GM12878 (cell line): ENCODE results near the gene RGS16. TPM values are rescaled to one million over a fixed set of nuclear protein-coding genes. Genes with fewer than 3 reads are reported as not detected.

ENCODE experiments used
- ASH2L ChIP-seq: fragments of 300-600, 200-600 bp; sonication (generic); IDR thresholded peaks from 2 replicates; pipeline ENCODE4 v1.6.1; 2017; ENCODE audit warnings: low read depth, mild to moderate bottlenecking, borderline replicate concordance
- CBX5 ChIP-seq: sonication (generic); IDR thresholded peaks from 2 replicates; pipeline ENCODE4 v1.6.1; 2016; ENCODE audit warnings: low read depth, moderate library complexity, mild to moderate bottlenecking, inconsistent platforms
- FOXM1 ChIP-seq: IDR thresholded peaks from 2 replicates; pipeline ENCODE4 v1.6.1; 2012; ENCODE audit warnings: low read depth, mild to moderate bottlenecking, inconsistent platforms, low read length, moderate library complexity
- IKZF1 ChIP-seq: fragments of 450-650 bp; conservative IDR thresholded peaks from 2 replicates; pipeline ENCODE4 v1.6.1; 2017; ENCODE audit warnings: antibody characterized with exemption, mild to moderate bottlenecking
- IKZF2 ChIP-seq, 2 experiments: fragments of 450-650 bp; IDR thresholded peaks; 2 replicates each; pipeline ENCODE4 v1.6.1; 2017; ENCODE audit warnings: mild to moderate bottlenecking in 2 of 2, moderate library complexity in 2 of 2
- IRF4 ChIP-seq: IDR thresholded peaks from 2 replicates; pipeline ENCODE4 v1.6.1; 2011; ENCODE audit warnings: low read depth, low read length
- JUND ChIP-seq: IDR thresholded peaks from 2 replicates; pipeline ENCODE4 v1.6.1; 2012; ENCODE audit warnings: low read depth, mild to moderate bottlenecking, low read length, improper control_type of control experiment, moderate library complexity
- KDM1A ChIP-seq: fragments of 200-600 bp; sonication (generic); IDR thresholded peaks from 2 replicates; pipeline ENCODE4 v1.6.1; 2016; ENCODE audit warnings: borderline replicate concordance
- KLF5 ChIP-seq: fragments of 450-650 bp; IDR thresholded peaks from 2 replicates; pipeline ENCODE4 v1.6.1; 2014; ENCODE audit warnings: mild to moderate bottlenecking; ENCODE audit not compliant: partially characterized antibody
- NR2F1 ChIP-seq: fragments of 450-650 bp; conservative IDR thresholded peaks from 2 replicates; pipeline ENCODE4 v1.6.1; 2017; ENCODE audit warnings: mild to moderate bottlenecking
- NRF1 ChIP-seq: conservative IDR thresholded peaks from 2 replicates; pipeline ENCODE4 v1.6.1; 2011; ENCODE audit warnings: mild to moderate bottlenecking, low read depth, low read length, improper control_type of control experiment
- PAX5 ChIP-seq: IDR thresholded peaks from 2 replicates; pipeline ENCODE4 v1.6.1; 2011; ENCODE audit warnings: low read depth, low read length, borderline replicate concordance
- RAD51 ChIP-seq: fragments of 450-650 bp; IDR thresholded peaks from 2 replicates; pipeline ENCODE4 v1.6.1; 2016; ENCODE audit warnings: moderate library complexity, mild to moderate bottlenecking, inconsistent platforms
- RELA ChIP-seq: fragments of 450-650 bp; IDR thresholded peaks from 2 replicates; pipeline ENCODE4 v1.8.0; 2014; ENCODE audit warnings: borderline replicate concordance; ENCODE audit not compliant: partially characterized antibody
- RUNX3 ChIP-seq: IDR thresholded peaks from 2 replicates; pipeline ENCODE4 v1.6.1; 2012; ENCODE audit warnings: low read length, inconsistent platforms
- ZNF24 ChIP-seq: fragments of 450-650 bp; IDR thresholded peaks from 2 replicates; pipeline ENCODE4 v1.6.1; 2017; ENCODE audit warnings: antibody characterized with exemption, mild to moderate bottlenecking
- polyA plus RNA-seq, 11 experiments: library from polyadenylated mRNA; depleted of rRNA in 4 of 11; unstranded in 6 of 11; stranded (reverse) in 5 of 11; fragments of >200 nt; fragmentation: Nextera tagmentation in 4 of 11; fragmentation: Illumina TruSeq in 1 of 11; extraction: Ambion mirVana in 4 of 11; extraction: Trizol in 1 of 11; gene quantifications; 1 replicate in 1 of 11; 2 replicates in 10 of 11; pipeline versions ENCODE4 v1.2.1 to v1.2.3, GENCODE V29; 2011 to 2016; ENCODE audit warnings: inconsistent platforms in 2 of 11, missing spikeins in 2 of 11, low read depth in 1 of 11
- total RNA-seq, 4 experiments: library from RNA; depleted of rRNA in 3 of 4; stranded (reverse); fragments of >200 nt in 3 of 4; fragmentation: Illumina TruSeq in 1 of 4; extraction: Trizol in 1 of 4; gene quantifications; 2 replicates each; pipeline versions ENCODE4 v1.2.1 to v1.2.3, GENCODE V29; 2013 to 2021
- TF ChIP-seq, protein P1 (sequence below): fragments of 450-650 bp; IDR thresholded peaks from 2 replicates; pipeline ENCODE4 v1.6.1; 2018; ENCODE audit warnings: mild to moderate bottlenecking, low read depth, moderate library complexity; ENCODE audit not compliant: partially characterized antibody
- TF ChIP-seq, protein P2 (sequence below): fragments of 450-650 bp; IDR thresholded peaks from 2 replicates; pipeline ENCODE4 v1.6.1; 2016; ENCODE audit warnings: mild to moderate bottlenecking
- TF ChIP-seq, protein P3 (sequence below): fragments of 450-650 bp; IDR thresholded peaks from 2 replicates; pipeline ENCODE4 v1.6.1; 2017; ENCODE audit warnings: mild to moderate bottlenecking, moderate library complexity

Gene RGS16
- total and polyA plus RNA-seq, 10 of the 15 experiments (the other 5 are each of a cell fraction or from before 2014, with no cell fraction given) = 16.4 to 58.2 (median 44.6) TPM

DNA sequence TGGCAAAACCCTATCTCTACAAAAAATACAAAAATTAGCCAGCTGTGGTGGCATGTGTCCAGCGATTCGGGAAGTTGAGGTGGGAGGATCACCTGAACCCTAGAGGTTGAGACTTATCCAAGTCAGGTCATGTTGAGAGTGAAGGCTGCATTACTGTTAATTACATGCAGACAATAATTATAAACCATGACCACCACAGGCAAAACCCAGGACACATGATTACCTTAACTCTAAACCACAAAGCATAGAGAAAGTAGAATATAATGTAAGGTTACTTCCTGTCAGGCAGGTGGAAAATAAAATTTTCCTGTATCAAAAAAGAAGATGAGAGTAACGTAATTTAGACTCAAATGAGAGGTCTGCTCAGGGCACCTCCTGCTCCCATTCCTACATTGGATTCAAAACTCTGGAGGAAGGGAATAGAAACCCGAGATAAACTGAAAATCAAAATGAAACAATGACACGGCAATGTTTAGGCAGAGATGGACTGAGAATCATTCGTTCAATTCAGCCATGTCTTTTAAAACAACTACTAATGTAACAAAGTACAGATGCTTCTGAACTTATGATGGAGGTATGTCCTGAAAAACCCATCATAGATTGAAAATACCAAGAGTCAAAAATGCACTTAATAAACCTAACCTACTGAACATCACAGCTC lies 46.6 kb upstream of the RGS16 start (continued):
- TF ChIP-seq, protein P1, sequence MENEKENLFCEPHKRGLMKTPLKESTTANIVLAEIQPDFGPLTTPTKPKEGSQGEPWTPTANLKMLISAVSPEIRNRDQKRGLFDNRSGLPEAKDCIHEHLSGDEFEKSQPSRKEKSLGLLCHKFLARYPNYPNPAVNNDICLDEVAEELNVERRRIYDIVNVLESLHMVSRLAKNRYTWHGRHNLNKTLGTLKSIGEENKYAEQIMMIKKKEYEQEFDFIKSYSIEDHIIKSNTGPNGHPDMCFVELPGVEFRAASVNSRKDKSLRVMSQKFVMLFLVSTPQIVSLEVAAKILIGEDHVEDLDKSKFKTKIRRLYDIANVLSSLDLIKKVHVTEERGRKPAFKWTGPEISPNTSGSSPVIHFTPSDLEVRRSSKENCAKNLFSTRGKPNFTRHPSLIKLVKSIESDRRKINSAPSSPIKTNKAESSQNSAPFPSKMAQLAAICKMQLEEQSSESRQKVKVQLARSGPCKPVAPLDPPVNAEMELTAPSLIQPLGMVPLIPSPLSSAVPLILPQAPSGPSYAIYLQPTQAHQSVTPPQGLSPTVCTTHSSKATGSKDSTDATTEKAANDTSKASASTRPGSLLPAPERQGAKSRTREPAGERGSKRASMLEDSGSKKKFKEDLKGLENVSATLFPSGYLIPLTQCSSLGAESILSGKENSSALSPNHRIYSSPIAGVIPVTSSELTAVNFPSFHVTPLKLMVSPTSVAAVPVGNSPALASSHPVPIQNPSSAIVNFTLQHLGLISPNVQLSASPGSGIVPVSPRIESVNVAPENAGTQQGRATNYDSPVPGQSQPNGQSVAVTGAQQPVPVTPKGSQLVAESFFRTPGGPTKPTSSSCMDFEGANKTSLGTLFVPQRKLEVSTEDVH = no peak
- TF ChIP-seq ZNF24 = peak; percentile 91
- no peak for TF ChIP-seq ASH2L
- no peak for TF ChIP-seq NRF1
- TF ChIP-seq KLF5 = no peak
- TF ChIP-seq, protein P2, sequence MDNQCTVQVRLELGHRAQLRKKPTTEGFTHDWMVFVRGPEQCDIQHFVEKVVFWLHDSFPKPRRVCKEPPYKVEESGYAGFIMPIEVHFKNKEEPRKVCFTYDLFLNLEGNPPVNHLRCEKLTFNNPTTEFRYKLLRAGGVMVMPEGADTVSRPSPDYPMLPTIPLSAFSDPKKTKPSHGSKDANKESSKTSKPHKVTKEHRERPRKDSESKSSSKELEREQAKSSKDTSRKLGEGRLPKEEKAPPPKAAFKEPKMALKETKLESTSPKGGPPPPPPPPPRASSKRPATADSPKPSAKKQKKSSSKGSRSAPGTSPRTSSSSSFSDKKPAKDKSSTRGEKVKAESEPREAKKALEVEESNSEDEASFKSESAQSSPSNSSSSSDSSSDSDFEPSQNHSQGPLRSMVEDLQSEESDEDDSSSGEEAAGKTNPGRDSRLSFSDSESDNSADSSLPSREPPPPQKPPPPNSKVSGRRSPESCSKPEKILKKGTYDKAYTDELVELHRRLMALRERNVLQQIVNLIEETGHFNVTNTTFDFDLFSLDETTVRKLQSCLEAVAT = no peak
- no peak for TF ChIP-seq FOXM1
- TF ChIP-seq, protein P3, sequence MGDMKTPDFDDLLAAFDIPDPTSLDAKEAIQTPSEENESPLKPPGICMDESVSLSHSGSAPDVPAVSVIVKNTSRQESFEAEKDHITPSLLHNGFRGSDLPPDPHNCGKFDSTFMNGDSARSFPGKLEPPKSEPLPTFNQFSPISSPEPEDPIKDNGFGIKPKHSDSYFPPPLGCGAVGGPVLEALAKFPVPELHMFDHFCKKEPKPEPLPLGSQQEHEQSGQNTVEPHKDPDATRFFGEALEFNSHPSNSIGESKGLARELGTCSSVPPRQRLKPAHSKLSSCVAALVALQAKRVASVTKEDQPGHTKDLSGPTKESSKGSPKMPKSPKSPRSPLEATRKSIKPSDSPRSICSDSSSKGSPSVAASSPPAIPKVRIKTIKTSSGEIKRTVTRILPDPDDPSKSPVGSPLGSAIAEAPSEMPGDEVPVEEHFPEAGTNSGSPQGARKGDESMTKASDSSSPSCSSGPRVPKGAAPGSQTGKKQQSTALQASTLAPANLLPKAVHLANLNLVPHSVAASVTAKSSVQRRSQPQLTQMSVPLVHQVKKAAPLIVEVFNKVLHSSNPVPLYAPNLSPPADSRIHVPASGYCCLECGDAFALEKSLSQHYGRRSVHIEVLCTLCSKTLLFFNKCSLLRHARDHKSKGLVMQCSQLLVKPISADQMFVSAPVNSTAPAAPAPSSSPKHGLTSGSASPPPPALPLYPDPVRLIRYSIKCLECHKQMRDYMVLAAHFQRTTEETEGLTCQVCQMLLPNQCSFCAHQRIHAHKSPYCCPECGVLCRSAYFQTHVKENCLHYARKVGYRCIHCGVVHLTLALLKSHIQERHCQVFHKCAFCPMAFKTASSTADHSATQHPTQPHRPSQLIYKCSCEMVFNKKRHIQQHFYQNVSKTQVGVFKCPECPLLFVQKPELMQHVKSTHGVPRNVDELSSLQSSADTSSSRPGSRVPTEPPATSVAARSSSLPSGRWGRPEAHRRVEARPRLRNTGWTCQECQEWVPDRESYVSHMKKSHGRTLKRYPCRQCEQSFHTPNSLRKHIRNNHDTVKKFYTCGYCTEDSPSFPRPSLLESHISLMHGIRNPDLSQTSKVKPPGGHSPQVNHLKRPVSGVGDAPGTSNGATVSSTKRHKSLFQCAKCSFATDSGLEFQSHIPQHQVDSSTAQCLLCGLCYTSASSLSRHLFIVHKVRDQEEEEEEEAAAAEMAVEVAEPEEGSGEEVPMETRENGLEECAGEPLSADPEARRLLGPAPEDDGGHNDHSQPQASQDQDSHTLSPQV = no peak
- no peak for TF ChIP-seq RELA
- TF ChIP-seq RUNX3 = peak; percentile 80
- no peak for TF ChIP-seq KDM1A
- 0 out of 2 replicates have a peak, but pooled peaks have one; percentile 19 for TF ChIP-seq NR2F1
- TF ChIP-seq PAX5 = no peak
- peak; percentile 34; the same call in 1 of the 2 replicates for TF ChIP-seq IKZF1
- no peak for TF ChIP-seq CBX5
- TF ChIP-seq IKZF2 (IDR thresholded peaks at IDR 0.05) = peak; percentile 39 to 42; a peak in 3 of 4 replicates
- no peak for TF ChIP-seq IRF4
- TF ChIP-seq RAD51 = 0 out of 2 replicates have a peak, but pooled peaks have one; percentile 33
- no peak for TF ChIP-seq JUND
